SK-N-SH (cell line): ENCODE results near the gene SYNPO2. TPM values are rescaled to one million over a fixed set of nuclear protein-coding genes. Genes with fewer than 3 reads are reported as not detected.

Experiments
- CTCF ChIA-PET: fragments of 300-600, 350-600 bp; formaldehyde crosslinking; extraction: SDS; loops from one replicate; lab custom pipeline; 2021; lab: Yijun Ruan, JAX
- POLR2A ChIA-PET: fragments of 350-600 bp; sonication (Branson Sonifier 250); formaldehyde crosslinking; extraction: SDS; loops from one replicate; lab custom pipeline; 2020; ENCODE audit warnings: antibody characterized with exemption, inconsistent platforms; lab: Yijun Ruan, JAX
- DNase-seq: peaks from one replicate; pipeline ENCODE4 v3.0.0; 2012
- H2AFZ ChIP-seq: fragments of 200-600 bp; sonication (generic); 2 replicates; pipeline ENCODE4 v1.8.1; 2016; ENCODE audit warnings: antibody characterized with exemption, mild to moderate bottlenecking, low read depth
- H3F3A ChIP-seq: fragments of 200-600 bp; sonication (generic); replicated peaks from 2 replicates; pipeline ENCODE3; 2016; ENCODE audit warnings: antibody characterized with exemption, mild to moderate bottlenecking; ENCODE audit not compliant: insufficient read depth
- H3K27ac ChIP-seq, 2 experiments: fragments of 200-500 bp in 1 of 2; fragments of 200-600 bp in 1 of 2; sonication (Bioruptor generic) in 1 of 2; sonication (generic), shearing (Covaris generic) in 1 of 2; 2 replicates each; pipeline versions ENCODE4 v1.5.1 to v1.6.1; 2014 to 2016; ENCODE audit warnings: low read depth in 2 of 2, inconsistent platforms in 1 of 2, low read length in 1 of 2, mild to moderate bottlenecking in 1 of 2, mixed read lengths in 1 of 2
- H3K27me3 ChIP-seq: fragments of 200-600 bp; sonication (generic), shearing (Covaris generic); 2 replicates; pipeline ENCODE4 v1.6.1; 2016; ENCODE audit warnings: mixed run types; ENCODE audit not compliant: insufficient read depth
- H3K36me3 ChIP-seq, 2 experiments: fragments of 200-500 bp in 1 of 2; fragments of 200-600 bp in 1 of 2; sonication (Bioruptor generic) in 1 of 2; sonication (generic) in 1 of 2; replicated peaks in 1 of 2; 2 replicates each; pipeline versions ENCODE3 to v1.5.1; 2014 to 2016; ENCODE audit warnings: low read length in 1 of 2, mild to moderate bottlenecking in 1 of 2; ENCODE audit not compliant: insufficient read depth in 2 of 2, control insufficient read depth in 1 of 2
- H3K4me1 ChIP-seq, 2 experiments: fragments of 200-500 bp in 1 of 2; fragments of 200-600 bp in 1 of 2; sonication (Bioruptor generic) in 1 of 2; sonication (generic), shearing (Covaris generic) in 1 of 2; 2 replicates each; pipeline versions ENCODE4 v1.5.1 to v1.6.1; 2014 to 2016; ENCODE audit warnings: low read depth in 1 of 2, low read length in 1 of 2, mixed run types in 1 of 2; ENCODE audit not compliant: insufficient read depth in 2 of 2, control insufficient read depth in 1 of 2
- H3K4me2 ChIP-seq: fragments of 200-600 bp; sonication (generic), shearing (Covaris generic); 2 replicates; pipeline ENCODE4 v1.6.1; 2017; ENCODE audit warnings: mixed run types
- H3K4me3 ChIP-seq, 2 experiments: fragments of 200-500 bp in 1 of 2; fragments of 200-600 bp in 1 of 2; sonication (Bioruptor generic) in 1 of 2; sonication (generic), shearing (Covaris generic) in 1 of 2; 2 replicates each; pipeline versions ENCODE4 v1.5.1 to v1.8.1; 2014 to 2016; ENCODE audit warnings: low read depth in 2 of 2, inconsistent platforms in 1 of 2, low read length in 1 of 2, mild to moderate bottlenecking in 1 of 2, mixed read lengths in 1 of 2, moderate library complexity in 1 of 2
- H3K79me2 ChIP-seq: fragments of 200-600 bp; sonication (generic); 2 replicates; pipeline ENCODE4 v1.8.1; 2017; ENCODE audit warnings: mild to moderate bottlenecking; ENCODE audit not compliant: insufficient read depth
- H3K9ac ChIP-seq: fragments of 200-600 bp; sonication (generic); 2 replicates; pipeline ENCODE4 v1.6.1; 2017; ENCODE audit warnings: mixed run types
- H3K9me2 ChIP-seq: fragments of 200-600 bp; sonication (generic); 2 replicates; pipeline ENCODE4 v1.6.1; 2017; ENCODE audit warnings: mixed run types
- H3K9me3 ChIP-seq: fragments of 200-600 bp; sonication (generic); 2 replicates; pipeline ENCODE4 v1.6.1; 2017; ENCODE audit warnings: mixed run types, mild to moderate bottlenecking, moderate library complexity
- H4K20me1 ChIP-seq: fragments of 200-600 bp; sonication (generic); 2 replicates; pipeline ENCODE4 v1.6.1; 2017; ENCODE audit warnings: mild to moderate bottlenecking, mixed run types; ENCODE audit not compliant: insufficient read depth
- CHD2 ChIP-seq: fragments of 150-350 bp; IDR thresholded peaks from 2 replicates; pipeline ENCODE4 v1.6.1; 2018; ENCODE audit warnings: low read length; ENCODE audit not compliant: partially characterized antibody
- CTCF ChIP-seq: fragments of 200-600 bp; sonication (generic); IDR thresholded peaks from 2 replicates; pipeline ENCODE4 v1.6.1; 2017; ENCODE audit warnings: antibody characterized with exemption, mild to moderate bottlenecking, moderate library complexity
- ELF1 ChIP-seq: IDR thresholded peaks from 2 replicates; pipeline ENCODE4 v1.4.0; 2012
- FOSL2 ChIP-seq: IDR thresholded peaks from 2 replicates; pipeline ENCODE4 v1.4.0; 2012; ENCODE audit warnings: low read depth, mild to moderate bottlenecking, moderate library complexity, borderline replicate concordance
- FOXJ3 ChIP-seq: sonication (generic); formaldehyde crosslinking; IDR thresholded peaks from 2 replicates; pipeline ENCODE4 v1.5.1; 2020; ENCODE audit warnings: mild to moderate bottlenecking, missing genetic modification reagents
- JUND ChIP-seq: IDR thresholded peaks from 2 replicates; pipeline ENCODE4 v1.4.0; 2012
- NFIC ChIP-seq: IDR thresholded peaks from 2 replicates; pipeline ENCODE4 v1.4.0; 2012; ENCODE audit warnings: borderline replicate concordance
- NRF1 ChIP-seq: IDR thresholded peaks from 2 replicates; pipeline ENCODE4 v1.6.1; 2012; ENCODE audit warnings: low read depth, mild to moderate bottlenecking, low read length
- PBX3 ChIP-seq: IDR thresholded peaks from 2 replicates; pipeline ENCODE4; 2012
- POLR2AphosphoS5 ChIP-seq: IDR thresholded peaks from 2 replicates; pipeline ENCODE4 v1.6.1; 2012; ENCODE audit warnings: low read depth, low read length
- RAD21 ChIP-seq: IDR thresholded peaks from 2 replicates; pipeline ENCODE4 v1.6.1; 2012; ENCODE audit warnings: mild to moderate bottlenecking, low read length
- REST ChIP-seq: IDR thresholded peaks from 2 replicates; pipeline ENCODE4 v1.6.1; 2012; ENCODE audit warnings: mild to moderate bottlenecking, low read depth, low read length, moderate library complexity
- RFX5 ChIP-seq: IDR thresholded peaks from 2 replicates; pipeline ENCODE4 v1.6.1; 2012; ENCODE audit warnings: mild to moderate bottlenecking, improper control_type of control experiment, low read length
- RXRA ChIP-seq: IDR thresholded peaks from 2 replicates; pipeline ENCODE4 v1.4.0; 2012; ENCODE audit warnings: low read depth, mild to moderate bottlenecking, borderline replicate concordance
- SIN3A ChIP-seq: IDR thresholded peaks from 2 replicates; pipeline ENCODE4 v1.6.1; 2012; ENCODE audit warnings: low read depth, mild to moderate bottlenecking, low read length, moderate library complexity, borderline replicate concordance
- SMC3 ChIP-seq: IDR thresholded peaks from 2 replicates; pipeline ENCODE4 v1.6.1; 2012; ENCODE audit warnings: low read depth, low read length, improper control_type of control experiment
- TCF12 ChIP-seq: IDR thresholded peaks from 2 replicates; pipeline ENCODE4 v1.4.0; 2012
- TEAD4 ChIP-seq: IDR thresholded peaks from 2 replicates; pipeline ENCODE4 v1.4.0; 2012; ENCODE audit warnings: mild to moderate bottlenecking, borderline replicate concordance; ENCODE audit not compliant: insufficient read depth
- USF1 ChIP-seq: IDR thresholded peaks from 2 replicates; pipeline ENCODE4 v1.4.0; 2012; ENCODE audit warnings: low read depth, borderline replicate concordance
- WGBS: methylation state at CpG from one replicate; pipeline ENCODE4 v1.1.6; 2017; ENCODE audit warnings: low lambda C conversion rate; 5-methylcytosine and 5-hydroxymethylcytosine counted together
- polyA plus RNA-seq, 3 experiments: library from polyadenylated mRNA; depleted of rRNA; stranded (reverse); fragments of >200 nt; gene quantifications; 2 replicates each; pipeline ENCODE4 v1.2.3, GENCODE V29; 2012
- TF ChIP-seq, protein P1 (sequence below): fragments of 150-350 bp; IDR thresholded peaks from 2 replicates; pipeline ENCODE4 v1.6.1; 2016; ENCODE audit warnings: mild to moderate bottlenecking, low read depth, low read length
- TF ChIP-seq, protein P2 (sequence below): fragments of 150-350 bp; IDR thresholded peaks from 2 replicates; pipeline ENCODE4 v1.6.1; 2017; ENCODE audit warnings: antibody characterized with exemption, low read length, low read depth, borderline replicate concordance
- TF ChIP-seq, protein P3 (sequence below): IDR thresholded peaks from 2 replicates; pipeline ENCODE4 v1.4.0; 2012; ENCODE audit warnings: low read depth, borderline replicate concordance

The SYNPO2 gene
- polyA plus RNA-seq, 1 of the 3 experiments (the other 2 are of a cell fraction): 7.2 TPM

DNA sequence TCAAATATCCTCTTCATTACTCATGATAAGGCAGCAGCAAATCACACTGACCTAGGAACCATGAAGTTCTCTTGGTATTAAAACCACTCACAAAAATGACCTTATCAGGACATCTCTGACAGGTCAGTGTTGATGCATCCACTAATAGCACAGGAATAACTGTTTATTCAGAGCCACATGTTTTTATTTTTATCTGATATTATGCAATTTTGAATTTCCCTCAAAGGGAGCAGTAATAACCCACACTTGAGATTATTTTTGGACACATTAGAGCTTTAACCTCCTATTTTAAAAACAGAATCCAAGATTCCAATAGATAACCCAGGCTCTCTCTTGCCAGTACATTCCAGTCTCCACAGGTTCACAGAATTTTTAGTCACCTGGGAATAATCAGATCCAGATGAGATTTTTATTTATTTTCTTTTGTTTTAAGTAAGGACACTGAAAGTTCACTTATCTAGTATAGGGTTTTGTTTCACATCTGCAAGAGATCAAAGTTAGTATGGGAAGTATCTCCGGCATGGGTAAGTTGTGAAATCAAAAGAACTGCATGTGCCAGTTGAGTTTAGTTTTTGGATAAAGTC lies 210.7 kb downstream of the SYNPO2 start:
- 0 out of 2 replicates have a peak overlapping the region, but pooled peaks have one; percentile 10 for H2AFZ ChIP-seq
- peaks cover 4 to 23% of the 10 kb centered on the region in 2 experiments; a peak in 2 of 4 replicates for H3K4me1 ChIP-seq
- no peak overlapping the region for H3K9ac ChIP-seq
- WGBS: 38% methylated on average over 1 of the region's 1 CpG
- no peaks in the 10 kb centered on the region for H3K79me2 ChIP-seq
- no peak overlapping the region for H3K4me2 ChIP-seq
- no peaks in the 10 kb centered on the region for H3K9me3 ChIP-seq
- 0 out of 4 replicates have a peak overlapping the region, but pooled peaks of 1 of the 2 experiments have one; percentile 9 for H3K27ac ChIP-seq
- peak; percentile 27 for DNase-seq
- H3K9me2 ChIP-seq: no peaks in the 10 kb centered on the region
- peaks cover 23% of the 10 kb centered on the region for H3F3A ChIP-seq
- H3K27me3 ChIP-seq: no peaks in the 10 kb centered on the region
- H3K4me3 ChIP-seq: no peak overlapping the region
- CTCF ChIA-PET: no interaction called here
- POLR2A ChIA-PET: no interaction called here
- no peaks in the 10 kb centered on the region for H4K20me1 ChIP-seq
- H3K36me3 ChIP-seq: no peaks in the 10 kb centered on the region
- TF ChIP-seq SIN3A (no peak), FOSL2 (peak; percentile 72; the same call in 1 of the 2 replicates), JUND (peak; percentile 86), ELF1 (peak; percentile 20; the same call in 1 of the 2 replicates), REST (no peak), FOXJ3 (CRISPR knock-in tag) (no peak), CHD2 (no peak), TCF12 (peak; percentile 90), NRF1 (no peak), RAD21 (no peak), RXRA (peak; percentile 78; the same call in 1 of the 2 replicates), CTCF (no peak), TEAD4 (0 out of 2 replicates have a peak, but pooled peaks have one; percentile 66), SMC3 (no peak), PBX3 (peak; percentile 88), RFX5 (no peak), POLR2AphosphoS5 (peak; percentile 65; the same call in 1 of the 2 replicates), NFIC (peak; percentile 45), USF1 (no peak)
- TF ChIP-seq, protein P1, sequence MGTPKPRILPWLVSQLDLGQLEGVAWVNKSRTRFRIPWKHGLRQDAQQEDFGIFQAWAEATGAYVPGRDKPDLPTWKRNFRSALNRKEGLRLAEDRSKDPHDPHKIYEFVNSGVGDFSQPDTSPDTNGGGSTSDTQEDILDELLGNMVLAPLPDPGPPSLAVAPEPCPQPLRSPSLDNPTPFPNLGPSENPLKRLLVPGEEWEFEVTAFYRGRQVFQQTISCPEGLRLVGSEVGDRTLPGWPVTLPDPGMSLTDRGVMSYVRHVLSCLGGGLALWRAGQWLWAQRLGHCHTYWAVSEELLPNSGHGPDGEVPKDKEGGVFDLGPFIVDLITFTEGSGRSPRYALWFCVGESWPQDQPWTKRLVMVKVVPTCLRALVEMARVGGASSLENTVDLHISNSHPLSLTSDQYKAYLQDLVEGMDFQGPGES: no peak
- TF ChIP-seq, protein P2, sequence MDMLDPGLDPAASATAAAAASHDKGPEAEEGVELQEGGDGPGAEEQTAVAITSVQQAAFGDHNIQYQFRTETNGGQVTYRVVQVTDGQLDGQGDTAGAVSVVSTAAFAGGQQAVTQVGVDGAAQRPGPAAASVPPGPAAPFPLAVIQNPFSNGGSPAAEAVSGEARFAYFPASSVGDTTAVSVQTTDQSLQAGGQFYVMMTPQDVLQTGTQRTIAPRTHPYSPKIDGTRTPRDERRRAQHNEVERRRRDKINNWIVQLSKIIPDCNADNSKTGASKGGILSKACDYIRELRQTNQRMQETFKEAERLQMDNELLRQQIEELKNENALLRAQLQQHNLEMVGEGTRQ: no peak
- TF ChIP-seq, protein P3, sequence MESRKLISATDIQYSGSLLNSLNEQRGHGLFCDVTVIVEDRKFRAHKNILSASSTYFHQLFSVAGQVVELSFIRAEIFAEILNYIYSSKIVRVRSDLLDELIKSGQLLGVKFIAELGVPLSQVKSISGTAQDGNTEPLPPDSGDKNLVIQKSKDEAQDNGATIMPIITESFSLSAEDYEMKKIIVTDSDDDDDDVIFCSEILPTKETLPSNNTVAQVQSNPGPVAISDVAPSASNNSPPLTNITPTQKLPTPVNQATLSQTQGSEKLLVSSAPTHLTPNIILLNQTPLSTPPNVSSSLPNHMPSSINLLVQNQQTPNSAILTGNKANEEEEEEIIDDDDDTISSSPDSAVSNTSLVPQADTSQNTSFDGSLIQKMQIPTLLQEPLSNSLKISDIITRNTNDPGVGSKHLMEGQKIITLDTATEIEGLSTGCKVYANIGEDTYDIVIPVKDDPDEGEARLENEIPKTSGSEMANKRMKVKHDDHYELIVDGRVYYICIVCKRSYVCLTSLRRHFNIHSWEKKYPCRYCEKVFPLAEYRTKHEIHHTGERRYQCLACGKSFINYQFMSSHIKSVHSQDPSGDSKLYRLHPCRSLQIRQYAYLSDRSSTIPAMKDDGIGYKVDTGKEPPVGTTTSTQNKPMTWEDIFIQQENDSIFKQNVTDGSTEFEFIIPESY: no peak
